Tibial nerve (tissue), 4 donors: ENCODE measurements around the gene ZP1. TPM values are rescaled to one million over a fixed set of nuclear protein-coding genes. Genes with fewer than 3 reads are reported as not detected.

Source experiments
- DNase-seq, 2 donors: peaks; one replicate each; pipeline ENCODE4 v3.0.0-alpha.2; 2019; ENCODE audit warnings: low spot score in 2 of 2
- H3K27ac ChIP-seq, 4 donors: fragments of 200-600 bp; sonication (generic) in 3 of 4; one replicate each; pipeline ENCODE4 v1.5.1; 2017 to 2019; ENCODE audit warnings: mild to moderate bottlenecking in 1 of 4
- H3K27me3 ChIP-seq, 2 donors: fragments of 200-600 bp; sonication (generic) in 1 of 2; one replicate each; pipeline versions ENCODE4 v1.5.1 to v1.6.0; 2017 to 2019
- H3K36me3 ChIP-seq, 3 donors: fragments of 200-600 bp; sonication (generic); one replicate each; pipeline ENCODE4 v1.5.1; 2018 to 2019
- H3K4me1 ChIP-seq, 4 donors: fragments of 200-600 bp; sonication (generic) in 3 of 4; one replicate each; pipeline ENCODE4 v1.5.1; 2017 to 2019
- H3K4me3 ChIP-seq, 4 donors: fragments of 200-600 bp; sonication (generic) in 3 of 4; one replicate each; pipeline ENCODE4 v1.5.1; 2017 to 2019; ENCODE audit warnings: mild to moderate bottlenecking in 1 of 4, moderate library complexity in 1 of 4
- H3K9me3 ChIP-seq, 4 donors: fragments of 200-600 bp; sonication (generic) in 3 of 4; one replicate each; pipeline ENCODE4 v1.5.1; 2017 to 2019
- CTCF ChIP-seq, 5 experiments: fragments of 200-600 bp in 3 of 5; fragments of 450-650 bp in 2 of 5; sonication (generic) in 3 of 5; IDR thresholded peaks; one replicate each; pipeline ENCODE4 v1.5.1; 2016 to 2019; ENCODE audit warnings: antibody characterized with exemption in 5 of 5, mild to moderate bottlenecking in 3 of 5, moderate library complexity in 2 of 5
- EP300 ChIP-seq, 2 donors: sonication (generic); formaldehyde crosslinking; IDR thresholded peaks; one replicate each; pipeline ENCODE4 v1.6.1; 2017; ENCODE audit warnings: antibody characterized with exemption in 2 of 2, mild to moderate bottlenecking in 1 of 2
- POLR2A ChIP-seq, 2 donors: fragments of 450-650 bp; IDR thresholded peaks; one replicate each; pipeline ENCODE4 v1.6.1; 2017; ENCODE audit warnings: antibody characterized with exemption in 2 of 2, mild to moderate bottlenecking in 2 of 2, moderate library complexity in 2 of 2
- WGBS, 2 donors: methylation state at CpG; one replicate each; pipeline ENCODE4 v1.1.5; 2018; 5-methylcytosine and 5-hydroxymethylcytosine counted together
- total RNA-seq, 4 donors: library from RNA; depleted of rRNA; stranded (reverse); fragments of >200 nt; gene quantifications; one replicate each; pipeline ENCODE4 v1.1.0, GENCODE V29; 2016

ZP1 gene
- total RNA-seq, 4 donors from 2014 or later = not detected

DNA sequence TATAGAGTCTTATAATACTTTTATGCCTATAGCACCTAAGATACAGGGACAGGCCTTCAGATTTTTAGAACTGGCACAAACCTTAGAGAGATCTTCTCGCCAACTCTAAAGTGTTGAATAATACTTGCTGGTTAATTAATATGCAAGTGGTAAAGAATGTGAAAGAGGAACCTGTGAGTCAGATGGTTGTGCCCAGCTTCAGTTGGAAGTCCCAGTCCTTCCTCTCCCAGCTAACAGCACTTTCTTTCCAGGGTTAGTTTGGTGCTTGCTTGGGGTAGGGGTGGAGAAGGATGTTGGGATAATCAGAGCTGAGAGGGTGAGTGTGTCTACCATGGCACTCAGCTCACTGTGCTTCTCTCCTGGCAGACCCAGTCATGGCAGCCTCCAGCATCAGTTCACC lies 52.0 kb downstream of the ZP1 start:
- H3K27ac ChIP-seq = no peak overlapping the region
- WGBS, 2 donors = 81 to 96% methylated on average over 1 of the region's 1 CpG
- no peak overlapping the region for H3K4me3 ChIP-seq
- peaks cover 0 to 51% (median 29%) of the 10 kb centered on the region in 3 donors for H3K36me3 ChIP-seq
- H3K9me3 ChIP-seq = no peaks in the 10 kb centered on the region
- DNase-seq = no peak
- no peaks in the 10 kb centered on the region for H3K27me3 ChIP-seq
- peaks cover 0 to 64% (median 37%) of the 10 kb centered on the region in 4 donors for H3K4me1 ChIP-seq
- TF ChIP-seq POLR2A (IDR thresholded peaks at IDR 0.05) (no peak), CTCF (IDR thresholded peaks at IDR 0.05) (no peak), EP300 (IDR thresholded peaks at IDR 0.05) (no peak)

DNA sequence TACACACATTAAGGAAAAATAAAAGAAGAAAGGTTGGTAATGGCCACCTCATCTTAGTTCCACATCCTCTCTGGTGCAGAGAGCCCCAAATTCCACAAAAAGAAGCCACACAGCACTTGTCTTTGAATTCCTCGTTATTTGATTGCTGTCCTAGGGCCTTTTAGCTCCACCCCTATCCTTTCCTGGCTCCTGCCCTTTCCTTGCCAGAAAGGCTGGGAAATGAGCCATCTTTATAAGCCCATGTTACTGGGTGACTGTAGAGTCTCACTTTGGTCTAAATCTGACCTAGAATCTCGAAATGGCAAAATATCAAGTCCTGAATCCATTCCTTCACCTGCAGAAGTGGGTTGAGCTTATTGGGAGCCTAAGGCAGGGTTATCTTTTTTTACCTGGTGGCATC lies 52.6 kb downstream of the ZP1 start:
- Histone ChIP-seq H3K4me1 (peaks cover 0 to 69% (median 41%) of the 10 kb centered on the region in 4 donors), H3K9me3 (no peaks in the 10 kb centered on the region), H3K36me3 (peaks cover 0 to 51% (median 29%) of the 10 kb centered on the region in 3 donors), H3K4me3 (no peak overlapping the region), H3K27me3 (peaks cover 0 to 6% of the 10 kb centered on the region in 2 donors), H3K27ac (no peak overlapping the region)
- TF ChIP-seq CTCF (IDR thresholded peaks at IDR 0.05) (no peak), EP300 (IDR thresholded peaks at IDR 0.05) (no peak), POLR2A (IDR thresholded peaks at IDR 0.05) (no peak)
- no peak for DNase-seq
- WGBS, 2 donors = 55 to 62% methylated on average over 2 of the region's 2 CpGs

- H3K9me3 ChIP-seq = no peaks in the 10 kb centered on the region
- peaks cover 0 to 68% (median 39%) of the 10 kb centered on the region in 4 donors for H3K4me1 ChIP-seq
- no peak for DNase-seq
- no peak overlapping the region for H3K27ac ChIP-seq
- 91 to 93% methylated on average over 11 of the region's 11 CpGs for WGBS, 2 donors
- TF ChIP-seq CTCF (IDR thresholded peaks at IDR 0.05) (no peak), POLR2A (IDR thresholded peaks at IDR 0.05) (no peak), EP300 (IDR thresholded peaks at IDR 0.05) (no peak)
- no peak overlapping the region for H3K4me3 ChIP-seq
- H3K27me3 ChIP-seq = peaks cover 0 to 11% of the 10 kb centered on the region in 2 donors
- H3K36me3 ChIP-seq = peaks cover 0 to 51% (median 29%) of the 10 kb centered on the region in 3 donors
Measured at GRCh38 chr11:60921259-60921658, 53.9 kb downstream of the ZP1 start.

- TF ChIP-seq EP300 (IDR thresholded peaks at IDR 0.05) (no peak), CTCF (IDR thresholded peaks at IDR 0.05) (no peak), POLR2A (IDR thresholded peaks at IDR 0.05) (no peak)
- H3K27me3 ChIP-seq = peaks cover 0 to 11% of the 10 kb centered on the region in 2 donors
- no peak overlapping the region for H3K27ac ChIP-seq
- H3K4me3 ChIP-seq = no peak overlapping the region
- DNase-seq = no peak
- peaks cover 0 to 62% (median 34%) of the 10 kb centered on the region in 4 donors for H3K4me1 ChIP-seq
- 60 to 70% methylated on average over 12 to 23 of the region's 23 CpGs for WGBS, 2 donors
- no peaks in the 10 kb centered on the region for H3K9me3 ChIP-seq
- H3K36me3 ChIP-seq = peaks cover 0 to 51% (median 29%) of the 10 kb centered on the region in 3 donors
Measured at GRCh38 chr11:60921777-60922335, 54.5 kb downstream of the ZP1 start.

DNA sequence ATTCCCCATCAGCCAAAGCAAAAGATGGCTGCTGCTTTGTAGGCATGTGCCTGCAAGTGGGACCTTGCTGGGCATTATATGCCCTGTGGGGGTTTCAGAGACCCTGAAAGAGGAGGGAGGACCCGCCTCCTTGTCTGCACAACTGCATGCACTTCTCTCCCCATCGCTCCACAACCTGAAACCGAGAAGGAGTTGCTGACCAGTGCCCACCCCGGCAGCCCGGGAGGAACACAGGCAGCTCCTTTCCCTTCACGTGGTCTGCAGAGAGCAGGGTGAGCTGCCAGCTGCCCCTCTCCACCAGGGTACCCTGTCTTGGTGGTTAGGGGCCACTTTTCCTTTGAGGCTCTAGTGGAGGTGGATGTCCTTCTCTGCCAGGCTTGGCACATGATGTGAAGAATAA lies 55.6 kb downstream of the ZP1 start:
- 79 to 83% methylated on average over 6 of the region's 6 CpGs for WGBS, 2 donors
- H3K27ac ChIP-seq = no peak overlapping the region
- no peak overlapping the region for H3K4me3 ChIP-seq
- DNase-seq = no peak
- H3K9me3 ChIP-seq = no peaks in the 10 kb centered on the region
- peaks cover 0 to 51% (median 31%) of the 10 kb centered on the region in 4 donors for H3K4me1 ChIP-seq
- peaks cover 0 to 11% of the 10 kb centered on the region in 2 donors for H3K27me3 ChIP-seq
- peaks cover 0 to 48% (median 29%) of the 10 kb centered on the region in 3 donors for H3K36me3 ChIP-seq
- TF ChIP-seq CTCF (IDR thresholded peaks at IDR 0.05) = no peak
- no peak for TF ChIP-seq EP300 (IDR thresholded peaks at IDR 0.05)
